IPS DF 6.9 (cell line): ENCODE results near the gene BGLAP.

Experiments used
- DNase-seq: peaks from one replicate; pipeline ENCODE4 v3.0.0-alpha.2; 2013; ENCODE audit warnings: low read depth, low spot score
- H3K27ac ChIP-seq: one replicate; pipeline ENCODE4 v1.5.1; 2013; ENCODE audit warnings: low read length, control low read depth
- H3K27me3 ChIP-seq: 2 replicates; pipeline ENCODE4 v1.6.1; 2013; ENCODE audit warnings: mild to moderate bottlenecking, low read length; ENCODE audit not compliant: control insufficient read depth, insufficient read depth
- H3K36me3 ChIP-seq: 2 replicates; pipeline ENCODE4 v1.6.1; 2013; ENCODE audit warnings: low read length; ENCODE audit not compliant: control insufficient read depth, insufficient read depth
- H3K4me1 ChIP-seq: 2 replicates; pipeline ENCODE4 v1.6.1; 2013; ENCODE audit warnings: low read length; ENCODE audit not compliant: control insufficient read depth, insufficient read depth
- H3K4me3 ChIP-seq: 2 replicates; pipeline ENCODE4 v1.5.1; 2013; ENCODE audit warnings: mild to moderate bottlenecking, low read length
- H3K9me3 ChIP-seq: 2 replicates; pipeline ENCODE4 v1.6.1; 2013; ENCODE audit warnings: low read length, inconsistent platforms; ENCODE audit not compliant: control insufficient read depth, insufficient read depth
- WGBS: extraction: QIAGEN DNeasy Blood & Tissue Kit; methylation state at CpG from one replicate; pipeline ENCODE4 v1.1.7; 2013; ENCODE audit warnings: mixed read lengths, missing lambda C conversion rate; ENCODE audit not compliant: insufficient read length, insufficient coverage; 5-methylcytosine and 5-hydroxymethylcytosine counted together

Gene BGLAP

DNA sequence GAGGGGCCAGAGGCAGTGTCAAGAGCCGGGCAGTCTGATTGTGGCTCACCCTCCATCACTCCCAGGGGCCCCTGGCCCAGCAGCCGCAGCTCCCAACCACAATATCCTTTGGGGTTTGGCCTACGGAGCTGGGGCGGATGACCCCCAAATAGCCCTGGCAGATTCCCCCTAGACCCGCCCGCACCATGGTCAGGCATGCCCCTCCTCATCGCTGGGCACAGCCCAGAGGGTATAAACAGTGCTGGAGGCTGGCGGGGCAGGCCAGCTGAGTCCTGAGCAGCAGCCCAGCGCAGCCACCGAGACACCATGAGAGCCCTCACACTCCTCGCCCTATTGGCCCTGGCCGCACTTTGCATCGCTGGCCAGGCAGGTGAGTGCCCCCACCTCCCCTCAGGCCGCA is at the start of gene BGLAP:
Gene BGLAP (plus strand): TSS at position 259 of the 400 bp plus-strand sequence. CDS start 48 bp downstream, at position 307.
- DNase-seq, result no peak
- H3K9me3 ChIP-seq, result no peaks in the 10 kb centered on the region
- H3K27ac ChIP-seq, result no peak within 1 kb of the TSS
- H3K4me3 ChIP-seq, result no peak within 1 kb of the TSS
- H3K36me3 ChIP-seq, result peaks cover 17% of the 10 kb centered on the region; the same call in 1 of the 2 replicates
- H3K27me3 ChIP-seq, result no peaks in the 10 kb centered on the region
- peaks cover 10% of the 10 kb centered on the region; the same call in 1 of the 2 replicates for H3K4me1 ChIP-seq
- WGBS, result no CpG with 5 or more reads among the region's 14 CpGs

- Histone ChIP-seq H3K4me1 (peaks cover 1% of the 10 kb centered on the region), H3K9me3 (no peaks in the 10 kb centered on the region), H3K27me3 (no peaks in the 10 kb centered on the region), H3K36me3 (no peaks in the 10 kb centered on the region), H3K27ac (no peak overlapping the region), H3K4me3 (no peak overlapping the region)
- WGBS, result no CpG with 5 or more reads among the region's 7 CpGs
- DNase-seq, result no peak
Observed at GRCh38 chr1:156193208-156193487, 48.8 kb upstream of the BGLAP start.

GRCh38 chr1:156193488-156194299 is 48.3 kb upstream of the BGLAP start, which contains the start of gene SLC25A44:
SLC25A44 (plus strand) TSS chr1:156194104; CDS start chr1:156199848, 5,744 bp downstream.
- H3K27ac ChIP-seq, result no peak within 1 kb of the TSS
- H3K4me3 ChIP-seq, result peak within 1 kb of the TSS; percentile 81
- no peaks in the 10 kb centered on the region for H3K27me3 ChIP-seq
- no peaks in the 10 kb centered on the region for H3K36me3 ChIP-seq
- no peaks in the 10 kb centered on the region for H3K9me3 ChIP-seq
- peaks cover 1% of the 10 kb centered on the region for H3K4me1 ChIP-seq
- no CpG with 5 or more reads among the region's 59 CpGs for WGBS
- DNase-seq, result peak; percentile 100

- WGBS, result no CpG with 5 or more reads among the region's 14 CpGs
- Histone ChIP-seq H3K36me3 (no peaks in the 10 kb centered on the region), H3K27ac (no peak overlapping the region), H3K4me1 (peaks cover 1% of the 10 kb centered on the region), H3K9me3 (no peaks in the 10 kb centered on the region), H3K27me3 (no peaks in the 10 kb centered on the region), H3K4me3 (peak overlapping the region; percentile 81)
- no peak for DNase-seq
Observed at GRCh38 chr1:156194300-156194652, 47.7 kb upstream of the BGLAP start.

DNA sequence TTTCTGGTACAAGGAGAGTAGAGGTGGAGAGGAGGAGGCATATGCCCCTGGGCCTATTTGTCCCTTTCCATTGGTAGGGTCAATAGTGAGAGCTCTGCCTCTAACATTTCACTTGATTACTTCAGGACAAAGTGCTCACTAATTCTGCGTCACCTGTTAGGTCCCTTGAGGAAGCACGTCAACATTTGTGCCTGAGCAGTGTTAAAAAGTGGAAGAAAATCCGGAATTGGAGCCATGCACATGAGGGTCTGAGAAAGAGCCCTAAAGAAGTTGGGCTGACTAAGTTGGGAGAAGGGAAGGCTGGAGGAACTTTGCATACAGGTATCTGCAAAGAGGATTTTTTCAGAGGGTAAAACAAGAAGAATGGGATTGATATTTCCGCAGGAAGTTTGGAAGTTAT is 46.1 kb upstream of the BGLAP start:
- Histone ChIP-seq H3K36me3 (0 out of 2 replicates have a peak, but pooled peaks cover 4% of the 10 kb centered on the region), H3K4me1 (peaks cover 1% of the 10 kb centered on the region), H3K27ac (no peak overlapping the region), H3K4me3 (no peak overlapping the region), H3K27me3 (no peaks in the 10 kb centered on the region), H3K9me3 (no peaks in the 10 kb centered on the region)
- no peak for DNase-seq
- no CpG with 5 or more reads among the region's 4 CpGs for WGBS

DNA sequence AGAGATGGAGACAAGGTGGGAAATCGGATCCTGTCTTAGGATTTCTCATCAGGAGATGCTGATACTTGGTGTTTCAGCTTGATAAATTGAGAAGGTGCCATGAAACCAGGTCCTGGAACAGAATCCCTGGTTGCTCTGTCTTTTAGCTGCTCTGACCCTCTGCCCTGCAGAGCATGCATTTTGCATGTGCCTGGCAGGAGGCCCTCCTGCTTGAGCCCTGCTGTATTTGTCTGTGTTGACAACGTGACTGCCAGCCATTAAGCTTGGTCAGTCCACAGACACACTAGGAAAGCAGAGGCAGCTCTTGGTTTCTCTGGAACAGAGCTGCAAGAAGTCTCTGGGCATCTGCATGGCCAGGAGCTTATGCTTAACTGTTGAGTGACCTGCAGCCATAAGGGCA is 45.5 kb upstream of the BGLAP start:
- WGBS, result no CpG with 5 or more reads among the region's 2 CpGs
- Histone ChIP-seq H3K4me1 (peaks cover 1% of the 10 kb centered on the region), H3K27me3 (no peaks in the 10 kb centered on the region), H3K36me3 (0 out of 2 replicates have a peak, but pooled peaks cover 4% of the 10 kb centered on the region), H3K9me3 (no peaks in the 10 kb centered on the region), H3K27ac (no peak overlapping the region), H3K4me3 (no peak overlapping the region)
- DNase-seq, result no peak

- Histone ChIP-seq H3K27ac (no peak overlapping the region), H3K4me1 (peaks cover 1% of the 10 kb centered on the region), H3K36me3 (0 out of 2 replicates have a peak, but pooled peaks cover 4% of the 10 kb centered on the region), H3K9me3 (no peaks in the 10 kb centered on the region), H3K27me3 (no peaks in the 10 kb centered on the region), H3K4me3 (no peak overlapping the region)
- no peak for DNase-seq
- WGBS, result no CpG with 5 or more reads among the region's 5 CpGs
Observed at GRCh38 chr1:156198831-156199349, 43.1 kb upstream of the BGLAP start.

GRCh38 chr1:156200044-156200443 is 41.9 kb upstream of the BGLAP start:
- no peaks in the 10 kb centered on the region for H3K9me3 ChIP-seq
- no peak for DNase-seq
- WGBS, result no CpG with 5 or more reads among the region's 8 CpGs
- no peaks in the 10 kb centered on the region for H3K4me1 ChIP-seq
- H3K27ac ChIP-seq, result no peak overlapping the region
- H3K27me3 ChIP-seq, result no peaks in the 10 kb centered on the region
- no peak overlapping the region for H3K4me3 ChIP-seq
- 0 out of 2 replicates have a peak, but pooled peaks cover 4% of the 10 kb centered on the region for H3K36me3 ChIP-seq

GRCh38 chr1:156203331-156203730 is 38.7 kb upstream of the BGLAP start:
- H3K27ac ChIP-seq, result no peak overlapping the region
- no peaks in the 10 kb centered on the region; the same call in 1 of the 2 replicates for H3K4me1 ChIP-seq
- H3K4me3 ChIP-seq, result no peak overlapping the region
- DNase-seq, result no peak
- H3K9me3 ChIP-seq, result no peaks in the 10 kb centered on the region
- H3K36me3 ChIP-seq, result peaks cover 6% of the 10 kb centered on the region; the same call in 1 of the 2 replicates
- no peaks in the 10 kb centered on the region for H3K27me3 ChIP-seq

DNA sequence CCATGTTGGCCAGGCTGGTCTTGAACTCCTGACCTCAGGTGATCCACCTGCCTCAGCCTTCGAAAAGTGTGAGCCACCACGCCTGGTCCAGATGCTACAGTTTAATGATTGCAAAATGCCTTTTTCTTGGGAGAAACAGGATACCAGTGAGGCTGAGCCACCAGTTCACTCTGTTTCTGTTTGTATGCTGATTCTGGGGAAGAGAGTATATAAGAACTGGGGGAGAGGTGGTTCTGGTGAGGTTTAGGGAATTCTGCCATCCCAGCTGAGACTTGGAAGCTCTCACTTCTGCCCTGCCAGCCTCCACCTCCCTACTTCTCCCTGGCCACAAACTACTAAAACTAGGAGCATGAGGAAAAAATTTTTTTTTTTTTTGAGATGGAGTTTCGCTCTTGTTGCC is 37.3 kb upstream of the BGLAP start:
- no CpG with 5 or more reads among the region's 3 CpGs for WGBS
- H3K27me3 ChIP-seq, result no peaks in the 10 kb centered on the region
- H3K4me1 ChIP-seq, result no peaks in the 10 kb centered on the region; the same call in 1 of the 2 replicates
- no peaks in the 10 kb centered on the region for H3K9me3 ChIP-seq
- H3K4me3 ChIP-seq, result no peak overlapping the region
- H3K27ac ChIP-seq, result no peak overlapping the region
- H3K36me3 ChIP-seq, result peaks cover 6% of the 10 kb centered on the region; the same call in 1 of the 2 replicates
- no peak for DNase-seq
